Right ventricle myocardium superior (tissue), 1 donor: Measurements from ENCODE around the gene CBLN3. TPM values are rescaled to one million over a fixed set of nuclear protein-coding genes. Genes with fewer than 3 reads are reported as not detected.

Source experiments
- ATAC-seq: fragments of 200-7000 bp; cut with Tn5 transposase; one replicate; pipeline ENCODE4 v1.9.1; 2020; ENCODE audit warnings: mild to moderate bottlenecking; ENCODE audit not compliant: poor library complexity
- DNase-seq: peaks from one replicate; pipeline ENCODE4 v3.0.0-alpha.2; 2020
- intact Hi-C: fragments of 100-400 bp; cut with DNase I; formaldehyde crosslinking; loops from one replicate; pipeline ENCODE4 v1.11.2; 2022
- total RNA-seq: library from RNA; stranded (reverse); fragmentation: NEBNext Ultra II Directional; extraction: Animal tissue kit (Norgen Biotek cat#: 25700); gene quantifications from one replicate; pipeline ENCODE4 v1.2.1, GENCODE V29; 2021
- donor health status: DM: no; HTN: yes; CAD: no; lungs with severe emphysema.

The CBLN3 gene
- total RNA-seq, 1 donor from 2014 or later: 0.65 TPM

DNA sequence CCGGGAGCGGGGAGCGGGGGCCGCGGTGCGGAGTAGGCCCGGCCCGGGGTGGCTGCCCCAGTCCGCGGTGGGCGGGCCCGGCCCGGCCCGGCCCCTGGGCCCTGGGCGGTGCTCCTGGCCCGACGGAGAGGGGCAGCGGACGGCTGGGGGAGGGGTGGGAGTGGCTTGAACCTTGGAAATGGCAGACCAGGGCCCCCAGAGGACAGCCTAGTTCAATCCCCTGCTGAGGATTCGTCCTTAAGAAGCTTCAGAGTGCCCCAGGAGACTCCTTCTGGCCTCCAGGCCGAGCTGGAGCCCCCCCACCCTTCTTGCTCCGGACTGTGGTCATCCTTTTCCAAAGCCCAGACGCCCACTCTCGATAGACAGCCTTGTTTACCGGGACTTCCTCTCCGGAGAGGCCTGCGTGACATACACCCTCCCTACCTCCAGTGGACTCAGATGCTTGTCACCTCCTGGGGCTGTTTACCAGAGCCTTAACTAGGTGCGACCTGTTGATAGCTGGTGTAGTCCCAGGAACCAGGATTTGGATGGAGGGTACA, 744 bp upstream of the CBLN3 start:
- DNase-seq: peak; percentile 92
- peak; percentile 88 for ATAC-seq
- intact Hi-C loops: loop anchor here (5.0 kb wide), 1 partner anchor 63 kb away; the partner anchor contains the start of gene NFATC4

DNA sequence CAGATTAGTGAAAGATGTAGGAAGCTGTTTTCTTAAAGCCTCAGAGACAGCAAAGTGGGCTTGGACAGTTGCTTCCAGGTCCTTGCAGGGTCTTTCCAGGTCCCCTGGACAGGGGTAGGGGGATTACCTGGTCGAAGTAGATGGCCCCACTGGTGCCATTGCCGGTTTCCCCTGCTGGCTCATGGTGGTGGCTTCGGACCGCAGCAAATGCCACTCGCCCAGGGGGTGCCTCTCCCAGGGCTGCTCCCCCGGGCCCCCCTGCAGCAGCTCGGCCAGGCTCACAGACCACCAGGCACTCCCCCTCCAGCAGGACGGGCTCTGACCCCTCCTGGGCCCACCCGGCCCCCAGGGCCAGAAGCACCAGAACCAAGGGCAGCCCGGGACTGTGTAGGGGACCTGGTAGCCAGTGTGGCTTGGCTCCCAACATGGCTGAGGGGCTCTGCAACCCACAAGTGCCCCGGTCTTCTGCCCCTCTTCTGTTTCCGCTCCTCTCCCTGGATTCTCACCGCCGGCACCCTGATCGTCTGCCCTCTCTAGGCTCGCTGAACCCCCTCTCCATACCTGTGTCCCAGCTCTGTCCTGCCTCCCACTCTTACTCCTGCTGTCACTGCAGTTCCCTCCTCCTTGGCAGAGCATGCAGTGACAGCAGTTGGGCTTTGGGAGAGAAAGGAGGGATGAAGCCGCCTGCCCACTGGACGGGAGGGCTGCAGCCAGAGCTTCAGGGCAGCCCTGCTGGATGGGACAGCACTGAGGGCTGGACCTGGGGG, 657 bp downstream of the CBLN3 start:
- DNase-seq (no peak), ATAC-seq (no peak)
- intact Hi-C loops: no loop called here

DNA sequence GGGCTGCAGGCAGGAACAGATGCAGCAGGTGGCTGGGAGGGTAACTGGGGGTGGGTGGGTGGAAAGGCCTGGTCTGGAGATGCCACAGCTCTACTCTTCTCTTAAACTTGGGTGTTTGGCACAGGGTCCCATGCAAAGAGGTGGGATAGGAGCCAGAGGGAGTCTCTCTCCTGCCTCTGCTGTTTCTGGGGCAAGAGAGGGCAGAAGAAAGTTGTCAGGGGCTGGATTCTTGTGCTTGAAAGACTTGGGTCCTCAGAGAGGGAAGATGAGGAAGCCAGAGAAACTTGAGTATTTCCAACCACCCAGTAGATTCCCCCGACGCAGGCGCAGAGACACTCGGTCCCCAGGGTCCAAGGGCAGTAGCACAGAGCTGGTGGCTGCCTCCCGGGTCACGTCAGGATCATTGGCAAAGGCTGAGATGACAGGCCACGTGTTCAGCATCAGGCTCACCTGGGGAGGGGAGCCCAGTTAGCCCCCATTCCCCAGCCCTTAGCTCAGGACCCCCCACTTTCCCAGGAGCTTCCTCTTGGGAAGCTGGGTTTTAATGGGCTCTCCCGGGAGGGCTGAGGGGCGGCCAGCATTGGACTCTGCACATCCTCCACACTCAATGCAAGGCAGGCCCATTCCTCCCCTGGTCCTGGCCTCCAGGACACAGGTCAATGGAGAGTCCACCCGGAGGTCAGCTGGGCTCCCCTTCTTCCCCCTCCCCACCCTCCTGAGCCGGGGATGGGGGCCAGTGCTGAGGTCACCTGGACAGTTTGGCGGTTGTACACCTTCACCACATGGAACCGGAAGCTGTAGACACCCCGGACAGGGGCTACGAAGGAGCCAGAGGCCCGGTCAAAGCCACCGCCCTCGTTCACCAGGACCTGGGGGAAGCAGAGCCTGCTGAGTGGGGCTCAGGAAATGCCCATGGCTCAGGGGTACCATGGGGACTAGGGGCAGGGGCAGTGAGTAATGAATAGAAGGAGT, 1.6 kb downstream of the CBLN3 start:
- intact Hi-C loops: no loop called here
- no peak for ATAC-seq
- no peak for DNase-seq

DNA sequence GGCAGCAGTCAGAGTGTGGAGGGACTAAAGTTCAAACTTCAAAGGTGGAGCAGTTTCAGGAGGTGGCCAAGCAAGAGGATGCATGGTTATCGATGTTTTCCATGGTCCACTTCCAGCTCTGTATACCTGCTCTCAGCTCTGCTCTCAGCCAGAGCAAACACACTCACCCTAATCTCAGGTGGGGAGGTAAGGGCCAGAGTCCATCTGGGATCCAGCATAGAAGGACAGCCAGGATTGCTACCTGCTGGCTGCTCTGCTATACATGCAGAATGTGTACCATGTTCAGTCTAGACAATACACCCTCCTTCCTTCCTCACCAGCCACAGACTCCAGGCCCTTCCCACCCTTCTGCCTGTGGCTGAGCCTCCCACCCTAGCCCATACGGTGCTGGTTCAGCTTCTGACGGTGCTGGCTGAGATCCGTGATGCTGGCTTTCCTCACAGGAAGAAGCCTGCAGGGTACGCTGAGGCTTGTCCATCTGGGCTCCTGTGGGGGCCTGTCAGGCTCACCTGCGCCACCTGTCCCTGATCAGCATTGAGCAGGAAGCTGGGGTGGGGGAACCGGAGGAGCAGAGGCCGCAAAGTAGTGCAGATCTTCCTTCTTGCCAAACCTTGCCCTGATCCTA, 2.4 kb downstream of the CBLN3 start:
- no peak for ATAC-seq
- no peak for DNase-seq
- intact Hi-C loops: no loop called here

DNA sequence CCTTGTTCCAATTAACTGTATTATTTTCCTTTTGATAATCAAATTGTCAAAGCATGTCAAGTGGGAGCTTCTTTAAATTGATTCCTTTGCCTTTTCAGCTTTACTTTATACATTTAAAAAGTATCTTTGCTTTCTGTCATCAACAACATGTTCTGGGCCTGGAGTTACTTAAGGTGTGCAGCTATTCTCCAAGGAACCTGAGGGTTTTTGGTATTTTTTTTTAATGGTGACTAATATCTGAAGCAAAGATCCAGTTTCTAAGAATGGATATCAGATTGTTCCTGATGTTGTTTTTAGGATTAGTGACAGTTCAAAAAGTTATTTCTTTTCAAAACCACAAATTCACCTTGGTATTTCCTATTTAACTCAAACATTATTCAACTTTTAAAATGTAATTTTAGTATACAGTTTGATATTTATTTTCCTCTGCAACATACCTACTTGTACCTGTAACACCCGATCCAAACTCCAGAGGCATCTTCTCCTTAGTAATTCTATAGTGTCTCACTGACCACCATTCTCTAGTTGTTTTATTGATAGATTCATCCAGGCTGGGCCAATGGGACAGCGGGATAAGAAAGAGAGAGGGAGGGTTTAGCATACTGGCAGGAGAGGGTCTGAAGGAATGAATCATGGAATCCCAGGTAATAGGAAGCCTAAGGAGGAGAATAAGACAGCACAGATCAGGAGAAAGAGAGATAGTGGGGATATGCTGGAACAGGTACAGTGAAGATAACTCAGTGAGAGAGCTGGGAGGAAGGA, 3.1 kb downstream of the CBLN3 start:
- ATAC-seq (no peak), DNase-seq (no peak)
- intact Hi-C loops: no loop called here

DNA sequence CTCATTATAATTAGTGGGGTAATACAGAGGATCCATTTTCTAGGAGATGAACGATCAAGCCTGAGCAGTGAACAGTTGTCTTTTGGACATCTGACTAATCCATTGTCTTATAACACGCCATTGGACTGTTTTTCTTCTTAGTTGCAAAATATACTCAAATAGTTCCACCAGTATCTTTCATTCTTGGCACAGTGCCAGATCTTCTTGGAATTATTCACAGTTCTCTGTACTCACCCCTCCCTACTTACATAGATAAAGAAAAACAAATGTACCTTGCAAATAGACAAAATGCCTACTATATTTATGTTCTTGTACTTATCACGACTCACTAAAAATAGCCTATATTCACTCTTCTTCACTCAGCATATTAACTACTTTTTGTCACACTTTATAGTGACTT, 3.8 kb downstream of the CBLN3 start:
- peak; percentile 12 for ATAC-seq
- DNase-seq: no peak
- intact Hi-C loops: no loop called here

DNA sequence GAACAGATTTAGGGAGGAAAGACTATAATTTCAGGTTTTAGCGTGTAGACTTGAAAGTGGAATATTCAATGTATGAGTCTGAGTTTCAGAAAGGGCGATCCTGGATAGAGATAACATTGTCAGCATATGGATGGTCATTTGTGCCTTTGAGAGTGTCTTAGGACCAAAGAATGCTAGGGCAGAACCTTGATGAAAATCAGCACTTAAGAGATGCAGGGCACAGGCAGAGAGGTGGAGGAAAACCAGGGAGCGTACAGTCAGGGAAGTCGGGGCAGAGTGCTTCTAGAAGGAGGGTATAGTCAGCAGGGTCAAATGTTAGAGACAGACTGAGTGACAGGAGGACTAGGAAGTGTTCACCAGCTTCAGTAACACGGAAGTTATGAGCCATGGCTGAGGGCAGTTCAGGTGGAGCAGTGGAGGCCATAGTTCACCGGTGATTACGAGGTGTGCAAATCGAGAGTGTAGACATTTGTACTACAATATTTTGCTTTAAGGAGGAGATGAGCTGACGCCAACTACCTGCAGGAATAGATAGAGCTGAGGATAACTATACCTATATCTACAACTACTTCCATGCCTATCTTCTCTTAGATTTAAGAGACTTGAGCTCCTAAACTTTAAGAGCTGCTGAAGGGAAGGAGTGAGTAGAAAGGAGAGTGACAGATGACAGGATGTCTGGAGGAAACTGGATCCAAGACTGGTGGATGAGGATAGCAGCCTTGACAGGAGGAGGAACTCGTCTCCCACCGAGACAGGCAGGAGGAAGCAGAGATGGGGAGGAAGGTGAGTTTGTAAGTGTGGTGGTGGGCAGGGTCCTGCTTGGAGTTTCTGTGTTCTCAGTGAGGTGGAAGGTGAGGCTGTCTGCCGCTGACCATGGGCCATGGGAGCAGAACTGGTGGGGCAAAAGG, 6.5 kb downstream of the CBLN3 start:
- intact Hi-C loops: no loop called here
- no peak for DNase-seq
- ATAC-seq: no peak

DNA sequence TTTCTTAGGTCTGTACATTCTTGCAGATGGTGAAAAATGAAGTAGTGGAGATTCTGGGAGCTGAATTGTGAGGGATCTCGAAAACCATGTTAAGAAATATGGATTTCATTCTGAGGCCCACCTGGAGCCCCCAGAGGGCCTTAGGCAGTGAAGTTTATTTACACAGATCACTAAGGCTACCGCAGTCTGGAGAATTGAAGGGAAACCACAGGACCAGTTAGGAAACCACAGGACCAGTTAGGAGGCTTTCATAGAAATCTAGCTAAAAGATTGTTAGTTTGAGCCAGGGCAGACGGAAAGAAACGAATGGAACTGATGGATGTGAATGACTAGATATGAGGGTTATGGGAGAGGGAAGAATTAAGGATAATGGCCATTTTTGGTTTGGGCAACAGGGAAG, 7.2 kb downstream of the CBLN3 start:
- DNase-seq: no peak
- ATAC-seq: no peak
- intact Hi-C loops: no loop called here

DNA sequence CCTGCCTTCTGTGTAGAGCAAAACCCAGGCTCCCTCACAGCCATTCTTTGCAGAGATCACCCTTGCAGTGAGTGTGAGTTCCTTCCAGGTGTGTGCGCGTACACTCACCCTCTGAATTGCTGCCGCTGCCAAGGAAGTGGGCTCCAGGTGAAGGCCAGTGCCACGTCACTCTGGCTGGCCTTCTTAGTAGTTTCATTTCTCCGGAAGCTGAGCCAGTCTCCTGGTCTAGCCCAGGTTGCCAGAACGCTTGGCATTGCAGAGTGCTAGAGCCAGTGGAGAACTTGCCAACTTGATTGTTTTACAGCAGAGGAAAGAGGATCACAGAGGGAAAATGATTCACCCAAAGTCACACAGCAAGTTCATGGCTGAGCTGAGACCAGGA, 11.0 kb downstream of the CBLN3 start:
- ATAC-seq: peak; percentile 23
- intact Hi-C loops: no loop called here
- no peak for DNase-seq

DNA sequence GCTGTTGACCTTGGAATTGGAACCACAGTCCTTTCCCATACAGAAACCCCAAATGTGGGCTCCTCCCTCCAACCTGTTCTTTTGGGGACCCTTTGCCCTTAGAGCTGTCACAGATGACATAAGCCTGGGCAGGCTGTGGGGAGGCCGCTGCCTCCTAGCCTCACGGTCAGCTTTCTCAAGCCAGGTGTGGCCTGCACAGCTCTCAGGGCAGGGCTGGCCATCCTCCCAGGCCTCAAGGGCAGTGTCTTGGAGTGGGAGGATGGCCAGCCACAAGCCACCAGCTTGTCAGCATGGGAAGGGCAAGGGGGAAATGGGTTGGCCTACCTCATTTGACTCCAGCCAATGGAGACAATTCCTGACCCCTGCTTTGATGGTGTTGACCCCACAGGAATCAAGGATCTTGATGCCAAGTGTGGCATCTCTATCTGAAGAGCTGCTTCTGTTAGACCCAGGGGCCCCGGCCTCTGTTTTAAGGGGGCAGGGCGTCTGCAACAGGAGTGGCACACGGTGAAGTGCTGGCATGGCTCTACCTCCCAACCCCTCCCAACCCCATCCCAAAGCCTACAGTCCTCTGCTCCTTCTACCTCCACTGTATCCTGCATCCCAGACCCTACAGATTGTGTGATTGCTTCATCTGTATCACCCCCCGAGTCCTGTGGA, 11.5 kb downstream of the CBLN3 start:
- ATAC-seq: peak; percentile 22
- intact Hi-C loops: no loop called here
- DNase-seq: no peak

DNA sequence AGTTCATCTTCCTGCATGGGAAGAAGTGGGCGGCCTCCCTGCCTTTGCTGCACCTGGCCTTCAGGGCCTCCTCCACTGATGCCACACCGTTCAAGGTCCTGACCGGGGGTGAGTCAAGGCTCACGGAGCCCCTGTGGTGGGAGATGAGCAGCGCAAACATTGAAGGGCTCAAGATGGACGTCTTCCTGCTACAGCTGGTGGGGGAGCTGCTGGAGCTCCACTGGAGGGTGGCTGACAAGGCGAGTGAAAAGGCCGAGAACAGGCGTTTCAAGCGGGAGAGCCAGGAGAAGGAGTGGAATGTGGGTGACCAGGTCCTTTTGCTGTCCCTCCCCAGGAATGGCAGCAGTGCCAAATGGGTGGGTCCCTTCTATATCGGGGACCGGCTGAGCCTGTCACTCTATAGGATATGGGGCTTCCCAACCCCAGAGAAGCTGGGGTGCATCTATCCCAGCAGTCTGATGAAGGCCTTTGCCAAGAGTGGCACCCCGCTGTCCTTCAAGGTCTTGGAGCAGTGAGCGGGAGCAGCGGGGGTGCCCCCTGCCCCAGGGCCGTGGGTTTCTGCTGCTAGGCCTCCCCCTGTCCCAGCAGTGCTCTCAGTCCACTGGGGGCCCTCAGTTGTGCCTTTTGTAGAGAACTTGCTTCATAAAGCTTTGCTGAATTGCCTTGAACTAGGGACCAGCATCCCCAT, 12.4 kb downstream of the CBLN3 start:
- ATAC-seq: peak; percentile 9
- no peak for DNase-seq
- intact Hi-C loops: no loop called here

DNA sequence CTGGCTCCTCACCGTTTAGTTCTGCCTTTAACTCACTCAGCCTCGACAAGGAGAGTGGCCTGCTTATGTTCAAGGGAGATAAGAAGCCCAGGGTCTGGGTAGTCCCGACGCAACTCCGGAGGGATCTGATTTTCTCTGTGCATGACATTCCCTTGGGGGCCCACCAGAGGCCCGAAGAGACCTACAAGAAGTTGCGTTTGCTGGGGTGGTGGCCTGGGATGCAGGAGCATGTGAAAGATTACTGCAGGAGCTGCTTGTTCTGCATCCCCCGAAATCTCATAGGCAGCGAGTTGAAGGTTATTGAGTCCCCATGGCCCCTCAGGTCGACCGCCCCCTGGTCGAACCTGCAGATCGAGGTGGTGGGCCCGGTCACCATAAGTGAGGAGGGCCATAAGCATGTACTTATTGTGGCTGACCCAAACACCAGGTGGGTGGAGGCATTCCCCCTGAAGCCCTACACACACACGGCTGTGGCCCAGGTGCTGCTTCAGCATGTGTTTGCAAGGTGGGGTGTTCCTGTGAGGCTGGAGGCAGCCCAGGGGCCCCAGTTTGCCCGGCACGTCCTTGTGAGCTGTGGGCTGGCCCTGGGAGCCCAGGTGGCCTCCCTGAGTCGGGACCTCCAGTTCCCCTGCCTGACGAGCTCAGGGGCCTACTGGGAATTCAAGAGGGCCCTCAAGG, 13.1 kb downstream of the CBLN3 start:
- DNase-seq (no peak), ATAC-seq (no peak)
- intact Hi-C loops: no loop called here

DNA sequence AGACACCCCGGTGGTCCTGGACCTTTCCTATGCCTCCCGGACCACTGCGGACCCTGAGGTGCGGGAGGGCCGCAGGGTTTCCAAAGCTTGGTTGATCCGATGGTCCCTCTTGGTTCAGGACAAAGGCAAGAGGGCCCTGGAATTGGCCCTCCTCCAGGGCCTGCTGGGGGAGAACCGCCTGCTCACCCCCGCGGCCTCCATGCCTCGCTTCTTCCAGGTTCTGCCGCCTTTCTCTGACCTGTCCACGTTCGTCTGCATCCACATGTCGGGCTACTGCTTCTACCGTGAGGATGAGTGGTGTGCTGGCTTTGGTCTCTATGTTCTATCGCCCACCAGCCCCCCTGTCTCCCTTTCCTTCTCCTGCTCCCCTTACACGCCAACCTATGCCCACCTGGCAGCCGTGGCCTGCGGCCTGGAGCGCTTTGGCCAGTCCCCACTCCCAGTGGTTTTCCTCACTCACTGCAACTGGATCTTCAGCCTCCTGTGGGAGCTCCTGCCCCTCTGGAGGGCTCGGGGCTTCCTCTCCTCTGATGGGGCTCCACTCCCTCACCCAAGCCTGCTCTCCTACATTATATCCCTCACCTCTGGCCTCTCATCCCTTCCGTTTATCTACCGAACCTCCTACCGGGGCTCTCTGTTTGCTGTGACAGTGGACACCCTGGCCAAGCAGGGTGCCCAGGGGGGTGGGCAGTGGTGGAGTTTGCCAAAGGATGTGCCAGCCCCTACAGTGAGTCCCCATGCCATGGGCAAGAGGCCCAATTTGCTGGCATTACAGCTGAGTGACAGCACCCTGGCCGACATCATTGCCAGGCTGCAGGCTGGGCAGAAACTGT, 13.8 kb downstream of the CBLN3 start:
- intact Hi-C loops: no loop called here
- DNase-seq: no peak
- no peak for ATAC-seq

DNA sequence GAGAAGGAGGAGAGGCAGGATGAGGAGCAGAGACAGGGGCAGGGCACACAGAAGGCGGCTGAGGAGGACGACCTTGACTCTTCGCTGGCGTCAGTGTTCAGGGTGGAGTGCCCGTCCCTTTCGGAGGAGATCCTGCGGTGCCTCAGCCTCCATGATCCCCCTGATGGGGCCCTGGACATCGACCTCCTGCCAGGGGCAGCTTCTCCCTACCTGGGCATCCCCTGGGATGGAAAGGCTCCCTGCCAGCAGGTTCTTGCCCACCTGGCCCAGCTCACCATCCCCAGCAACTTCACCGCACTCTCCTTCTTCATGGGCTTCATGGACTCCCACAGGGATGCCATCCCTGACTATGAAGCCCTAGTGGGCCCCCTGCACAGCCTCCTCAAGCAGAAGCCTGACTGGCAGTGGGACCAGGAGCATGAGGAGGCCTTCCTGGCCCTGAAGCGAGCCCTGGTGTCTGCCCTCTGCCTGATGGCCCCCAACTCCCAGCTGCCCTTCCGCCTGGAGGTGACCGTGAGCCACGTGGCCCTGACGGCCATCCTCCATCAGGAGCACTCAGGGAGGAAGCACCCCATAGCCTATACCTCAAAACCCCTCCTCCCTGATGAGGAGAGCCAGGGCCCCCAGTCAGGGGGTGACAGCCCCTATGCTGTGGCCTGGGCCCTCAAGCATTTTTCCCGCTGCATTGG, 14.6 kb downstream of the CBLN3 start:
- intact Hi-C loops: no loop called here
- DNase-seq: no peak
- ATAC-seq: no peak

DNA sequence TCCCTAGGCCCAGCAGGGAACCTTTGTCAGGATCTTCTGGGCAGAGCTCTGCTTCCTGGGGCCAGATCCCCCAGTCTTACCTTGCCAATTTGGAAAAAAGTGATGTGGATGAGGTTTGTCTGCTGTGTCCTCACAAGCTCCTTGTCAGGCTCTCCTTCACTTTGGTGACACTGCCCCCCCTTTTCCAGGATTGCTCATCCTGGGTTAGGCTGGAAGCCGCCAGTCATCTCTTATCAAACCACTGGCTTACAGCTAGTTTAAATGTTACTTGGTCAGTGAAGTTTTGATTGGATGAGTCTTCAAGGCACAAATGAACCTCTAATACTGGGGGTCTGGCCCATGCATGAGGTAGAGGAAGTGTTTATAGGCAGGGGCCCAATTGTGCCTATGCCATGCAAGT, 15.4 kb downstream of the CBLN3 start:
- intact Hi-C loops: no loop called here
- ATAC-seq (no peak), DNase-seq (no peak)
